K562 (cell line): ENCODE measurements around the gene CORO2A. TPM values are rescaled to one million over a fixed set of nuclear protein-coding genes. Genes with fewer than 3 reads are reported as not detected.

Source experiments
- ATAC-seq: fragments of 200-7000 bp; cut with Tn5 transposase; 3 replicates; pipeline ENCODE4 v1.9.1; 2020; ENCODE audit warnings: moderate library complexity
- BruUV-seq: library from RNA; stranded (reverse); fragments of 400-500 nt; replicated peaks from 2 replicates; lab custom pipeline; 2021; lab: Mats Ljungman, UMichigan
- CTCF ChIA-PET: fragments of 300-600 bp; formaldehyde crosslinking; extraction: SDS; loops from one replicate; lab custom pipeline; 2021; ENCODE audit warnings: low intra/inter-chr PET ratio; lab: Yijun Ruan, JAX
- POLR2A ChIA-PET: fragments of 300-600, 350-650 bp; sonication (Branson Sonifier 250); formaldehyde crosslinking; extraction: SDS; loops from one replicate; lab custom pipeline; 2021; ENCODE audit warnings: antibody characterized with exemption, inconsistent platforms; lab: Yijun Ruan, JAX
- DNase-seq, 4 experiments: peaks; one replicate each; pipeline versions ENCODE4 v3.0.0 to v3.0.0-alpha.2; 2011 to 2018; ENCODE audit warnings: low spot score in 3 of 4, mixed read lengths in 3 of 4; ENCODE audit errors: extremely low read depth in 1 of 4
- FAIRE-seq: peaks from 2 replicates; lab custom pipeline; 2011; peaks lifted over from hg19 to GRCh38; lab: Jason Lieb, UNC
- H2AFZ ChIP-seq: 2 replicates; pipeline ENCODE4 v1.6.0; 2011; ENCODE audit warnings: low read depth, low read length, control low read depth, inconsistent platforms
- H3K27ac ChIP-seq: fragments of 200-600 bp; 3 replicates; pipeline ENCODE4 v1.8.0; 2011; ENCODE audit warnings: low read depth, mild to moderate bottlenecking, control low read depth, inconsistent platforms, low read length, moderate library complexity, mixed read lengths; ENCODE audit errors: extremely low read depth
- H3K27me3 ChIP-seq, 2 experiments: fragments of 300-600 bp in 1 of 2; 2 replicates in 1 of 2; 3 replicates in 1 of 2; pipeline versions ENCODE4 v1.6.0 to v1.8.0; 2011; ENCODE audit warnings: inconsistent platforms in 2 of 2, low read length in 2 of 2, mild to moderate bottlenecking in 1 of 2, mixed read lengths in 1 of 2, moderate library complexity in 1 of 2; ENCODE audit not compliant: control insufficient read depth in 2 of 2, insufficient read depth in 2 of 2
- H3K36me3 ChIP-seq: fragments of 300-600 bp; 3 replicates; pipeline ENCODE4 v1.8.0; 2011; ENCODE audit warnings: mild to moderate bottlenecking, low read length, inconsistent platforms; ENCODE audit not compliant: control insufficient read depth, insufficient read depth
- H3K4me1 ChIP-seq, 2 experiments: fragments of 200-600 bp in 1 of 2; replicated peaks in 1 of 2; 2 replicates in 1 of 2; 3 replicates in 1 of 2; pipeline versions ENCODE4 v1.5.1 to v1.8.0; 2011; ENCODE audit warnings: inconsistent platforms in 2 of 2, low read length in 2 of 2, mild to moderate bottlenecking in 1 of 2, mixed read lengths in 1 of 2, moderate library complexity in 1 of 2; ENCODE audit not compliant: control insufficient read depth in 2 of 2, insufficient read depth in 2 of 2
- H3K4me2 ChIP-seq: 2 replicates; pipeline ENCODE4 v1.6.1; 2011; ENCODE audit warnings: low read length, control low read depth, inconsistent platforms, mixed read lengths; ENCODE audit not compliant: insufficient read depth
- H3K4me3 ChIP-seq: fragments of 200-600 bp; sonication (generic), shearing (Covaris generic); 2 replicates; pipeline ENCODE4 v1.5.1; 2016; ENCODE audit warnings: control low read depth, inconsistent platforms
- H3K79me2 ChIP-seq: fragments of 200-600 bp; 3 replicates; pipeline ENCODE4 v1.8.0; 2011; ENCODE audit warnings: low read length, inconsistent platforms; ENCODE audit not compliant: control insufficient read depth, insufficient read depth
- H3K9ac ChIP-seq, 2 experiments: 2 replicates each; pipeline versions ENCODE4 v1.6.0 to v1.6.1; 2011; ENCODE audit warnings: low read depth in 2 of 2, low read length in 2 of 2, control low read depth in 1 of 2, inconsistent platforms in 1 of 2, mild to moderate bottlenecking in 1 of 2, mixed read lengths in 1 of 2; ENCODE audit not compliant: insufficient read depth in 1 of 2
- H3K9me1 ChIP-seq: one replicate; pipeline ENCODE4 v1.6.0; 2011; ENCODE audit warnings: inconsistent platforms, mild to moderate bottlenecking, low read length, moderate library complexity; ENCODE audit not compliant: control insufficient read depth, insufficient read depth
- H3K9me3 ChIP-seq: replicated peaks from 2 replicates; pipeline ENCODE4 v1.5.1; 2011; ENCODE audit warnings: low read depth, low read length, inconsistent platforms; ENCODE audit not compliant: control insufficient read depth, insufficient read depth
- H4K20me1 ChIP-seq: replicated peaks from 2 replicates; pipeline ENCODE4 v1.6.1; 2011; ENCODE audit warnings: low read length, inconsistent platforms, mixed read lengths; ENCODE audit not compliant: control insufficient read depth, insufficient read depth
- GTF2F1 ChIP-seq: IDR thresholded peaks from 2 replicates; pipeline ENCODE4 v1.6.1; 2011; ENCODE audit warnings: low read depth, low read length, improper control_type of control experiment
- HEY1 ChIP-seq: fragments of 250-450 bp; sonication (Bioruptor Pico); IDR thresholded peaks from 2 replicates; pipeline ENCODE4 v1.5.0; 2020; ENCODE audit warnings: mild to moderate bottlenecking, moderate library complexity, borderline replicate concordance
- NR3C1 ChIP-seq: sonication (generic); formaldehyde crosslinking; IDR thresholded peaks from 2 replicates; pipeline ENCODE4 v1.8.1; 2022; ENCODE audit warnings: missing genetic modification reagents
- SRF ChIP-seq, 2 experiments: fragments of 250-450, 450-650 bp in 1 of 2; sonication (Bioruptor Pico) in 1 of 2; sonication (generic) in 1 of 2; formaldehyde crosslinking; IDR thresholded peaks; 2 replicates each; pipeline versions ENCODE4 v1.5.0 to v1.5.1; 2020 to 2022; ENCODE audit warnings: mild to moderate bottlenecking in 1 of 2, missing genetic modification reagents in 1 of 2
- ZNF165 ChIP-seq: fragments of 250-450 bp; sonication (Bioruptor Pico); IDR thresholded peaks from 2 replicates; pipeline ENCODE4 v1.4.0; 2020; ENCODE audit warnings: borderline replicate concordance
- ZNF778 ChIP-seq: fragments of 450-650 bp; formaldehyde crosslinking; IDR thresholded peaks from 2 replicates; pipeline ENCODE4 v1.4.0; 2020; ENCODE audit warnings: mild to moderate bottlenecking, moderate library complexity
- WGBS: fragments of 100-300 bp; shearing (Covaris generic); methylation state at CpG from one replicate; pipeline ENCODE4 v1.1.6; 2016; ENCODE audit warnings: low coverage, mixed read lengths; ENCODE audit not compliant: insufficient coverage; ENCODE audit errors: missing lambda C conversion rate; 5-methylcytosine and 5-hydroxymethylcytosine counted together
- in situ Hi-C: fragments of 300-500 bp; cut with MboI; formaldehyde crosslinking; loops from 4 replicates; pipeline ENCODE4 v1.15.0; 2018; ENCODE audit warnings: inconsistent platforms, mixed read lengths
- intact Hi-C: fragments of 100-400 bp; cut with micrococcal nuclease; formaldehyde crosslinking; loops from 2 replicates; pipeline ENCODE4 v1.14.2; 2022
- polyA plus RNA-seq, 8 experiments: library from polyadenylated mRNA; depleted of rRNA in 4 of 8; stranded (reverse) in 5 of 8; unstranded in 3 of 8; fragments of >200 nt; fragmentation: Nextera tagmentation in 2 of 8; fragmentation: Illumina TruSeq in 1 of 8; extraction: Ambion mirVana in 2 of 8; extraction: Trizol in 1 of 8; gene quantifications; 2 replicates each; pipeline versions ENCODE4 v1.2.1 to v1.2.3, GENCODE V29; 2011 to 2014; ENCODE audit warnings: inconsistent platforms in 1 of 8, missing spikeins in 1 of 8
- total RNA-seq, 7 experiments: library from RNA; depleted of rRNA in 6 of 7; stranded (reverse); fragments of >200 nt in 6 of 7; fragmentation: Illumina TruSeq in 2 of 7; extraction: Trizol in 2 of 7; gene quantifications; 2 replicates each; pipeline versions ENCODE4 v1.2.1 to v1.2.3, GENCODE V29; 2011 to 2021; ENCODE audit warnings: low replicate concordance in 1 of 7
- TF ChIP-seq, protein P1 (sequence below): sonication (generic); formaldehyde crosslinking; IDR thresholded peaks from 2 replicates; pipeline ENCODE4 v1.8.1; 2023; ENCODE audit warnings: mild to moderate bottlenecking, missing genetic modification reagents
- TF ChIP-seq, protein P2 (sequence below): fragments of 200-800 bp; sonication (Bioruptor generic); IDR thresholded peaks from 2 replicates; pipeline ENCODE4 v1.6.1; 2016; ENCODE audit warnings: missing genetic modification characterization, missing compliant biosample characterization

Gene CORO2A
- total and polyA plus RNA-seq, 9 of the 15 experiments (the other 6 are each of a cell fraction or from before 2014, with no cell fraction given), result 9.5 to 26.6 (median 18.0) TPM

DNA sequence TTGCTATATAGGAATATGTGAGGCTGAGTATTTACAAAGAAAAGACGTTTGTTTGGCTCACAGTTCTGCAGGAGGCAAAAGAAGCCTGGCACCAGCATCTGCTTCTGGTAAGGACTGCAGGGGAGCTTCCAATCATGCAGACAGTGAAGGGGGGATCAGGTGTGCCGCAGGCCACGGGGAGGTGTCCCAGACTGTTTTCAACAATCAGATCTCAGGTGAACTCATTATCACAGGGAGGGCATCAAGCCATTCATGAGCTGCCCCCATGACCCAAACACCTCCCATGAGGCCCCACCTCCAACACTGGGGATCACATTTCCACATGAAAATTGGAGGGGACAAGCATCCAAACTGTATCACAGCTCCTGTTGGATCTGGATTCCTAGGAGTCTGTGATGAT lies 43.0 kb downstream of the CORO2A start:
- ChIA-PET POLR2A (interaction anchor here (0.6 to 0.9 kb wide), 4 partner anchors 8 to 180 kb away, joined by 3 read pairs; no protein-coding TSS in a partner anchor), CTCF (no interaction called here)
- TF ChIP-seq ZNF165, result no peak
- ATAC-seq (no peak), FAIRE-seq (no peak), DNase-seq (no peak)
- H3K4me3 ChIP-seq, result no peak overlapping the region
- H4K20me1 ChIP-seq, result no peaks in the 10 kb centered on the region
- H3K36me3 ChIP-seq, result peaks cover 23% of the 10 kb centered on the region; the same call in 2 of the 3 replicates
- H3K4me2 ChIP-seq, result no peak overlapping the region
- in situ Hi-C loops, result no loop called here
- no peaks in the 10 kb centered on the region for H3K27me3 ChIP-seq
- no peak overlapping the region for H3K9ac ChIP-seq
- no peak overlapping the region for H2AFZ ChIP-seq
- peaks cover 4% of the 10 kb centered on the region for H3K9me1 ChIP-seq
- no peaks in the 10 kb centered on the region for H3K79me2 ChIP-seq
- H3K27ac ChIP-seq, result no peak overlapping the region
- no peaks in the 10 kb centered on the region for H3K9me3 ChIP-seq
- H3K4me1 ChIP-seq, result 0 out of 5 replicates have a peak, but pooled peaks cover 0 to 2% of the 10 kb centered on the region in 2 experiments
- WGBS, result 57% methylated on average over 3 of the region's 3 CpGs
- intact Hi-C loops, result no loop called here
- no TSS peak for BruUV-seq

DNA sequence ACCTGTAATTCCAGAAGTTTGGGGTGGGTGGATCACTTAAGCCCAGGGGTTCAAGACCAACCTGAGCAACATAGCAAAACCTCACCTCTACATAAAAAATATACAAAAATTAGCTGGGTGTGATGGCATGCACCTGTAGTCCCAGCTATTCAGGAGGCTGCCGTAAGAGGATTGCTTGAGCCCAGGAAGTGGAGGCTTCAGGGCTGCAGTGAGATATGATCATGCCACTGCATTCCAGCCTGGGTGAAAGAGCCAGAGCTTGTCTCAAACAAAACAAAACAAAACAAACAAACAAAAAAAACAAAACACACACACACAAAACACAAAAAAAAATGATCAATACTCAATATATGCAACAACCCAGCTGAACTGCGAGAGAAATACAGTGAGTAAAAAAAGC lies 44.0 kb downstream of the CORO2A start:
- no peak overlapping the region for H3K27ac ChIP-seq

More for the DNA sequence above, 44.0 kb downstream of the CORO2A start:
- no TSS peak for BruUV-seq
- Histone ChIP-seq H3K36me3 (peaks cover 24% of the 10 kb centered on the region; the same call in 2 of the 3 replicates), H4K20me1 (no peaks in the 10 kb centered on the region), H3K79me2 (no peaks in the 10 kb centered on the region), H2AFZ (no peak overlapping the region), H3K9me3 (no peaks in the 10 kb centered on the region), H3K9me1 (peaks cover 4% of the 10 kb centered on the region), H3K4me1 (0 out of 5 replicates have a peak, but pooled peaks cover 0 to 2% of the 10 kb centered on the region in 2 experiments), H3K4me2 (no peak overlapping the region), H3K4me3 (no peak overlapping the region), H3K27me3 (no peaks in the 10 kb centered on the region), H3K9ac (no peak overlapping the region)
- 79% methylated on average over 2 of the region's 2 CpGs for WGBS
- DNase-seq, result no peak
- in situ Hi-C loops, result no loop called here
- CTCF ChIA-PET, result no interaction called here
- ATAC-seq, result no peak
- FAIRE-seq, result no peak
- POLR2A ChIA-PET, result interaction anchor here (0.6 to 0.9 kb wide), 2 partner anchors 11 to 909 kb away, joined by 3 read pairs; no protein-coding TSS in a partner anchor
- TF ChIP-seq ZNF778 (CRISPR knock-in tag) (no peak), SRF (CRISPR knock-in tag; IDR thresholded peaks at IDR 0.05) (no peak), GTF2F1 (no peak), HEY1 (CRISPR knock-in tag) (no peak), NR3C1 (CRISPR knock-in tag) (no peak)
- TF ChIP-seq, protein P1, sequence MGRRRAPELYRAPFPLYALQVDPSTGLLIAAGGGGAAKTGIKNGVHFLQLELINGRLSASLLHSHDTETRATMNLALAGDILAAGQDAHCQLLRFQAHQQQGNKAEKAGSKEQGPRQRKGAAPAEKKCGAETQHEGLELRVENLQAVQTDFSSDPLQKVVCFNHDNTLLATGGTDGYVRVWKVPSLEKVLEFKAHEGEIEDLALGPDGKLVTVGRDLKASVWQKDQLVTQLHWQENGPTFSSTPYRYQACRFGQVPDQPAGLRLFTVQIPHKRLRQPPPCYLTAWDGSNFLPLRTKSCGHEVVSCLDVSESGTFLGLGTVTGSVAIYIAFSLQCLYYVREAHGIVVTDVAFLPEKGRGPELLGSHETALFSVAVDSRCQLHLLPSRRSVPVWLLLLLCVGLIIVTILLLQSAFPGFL, result no peak
- TF ChIP-seq, protein P2, sequence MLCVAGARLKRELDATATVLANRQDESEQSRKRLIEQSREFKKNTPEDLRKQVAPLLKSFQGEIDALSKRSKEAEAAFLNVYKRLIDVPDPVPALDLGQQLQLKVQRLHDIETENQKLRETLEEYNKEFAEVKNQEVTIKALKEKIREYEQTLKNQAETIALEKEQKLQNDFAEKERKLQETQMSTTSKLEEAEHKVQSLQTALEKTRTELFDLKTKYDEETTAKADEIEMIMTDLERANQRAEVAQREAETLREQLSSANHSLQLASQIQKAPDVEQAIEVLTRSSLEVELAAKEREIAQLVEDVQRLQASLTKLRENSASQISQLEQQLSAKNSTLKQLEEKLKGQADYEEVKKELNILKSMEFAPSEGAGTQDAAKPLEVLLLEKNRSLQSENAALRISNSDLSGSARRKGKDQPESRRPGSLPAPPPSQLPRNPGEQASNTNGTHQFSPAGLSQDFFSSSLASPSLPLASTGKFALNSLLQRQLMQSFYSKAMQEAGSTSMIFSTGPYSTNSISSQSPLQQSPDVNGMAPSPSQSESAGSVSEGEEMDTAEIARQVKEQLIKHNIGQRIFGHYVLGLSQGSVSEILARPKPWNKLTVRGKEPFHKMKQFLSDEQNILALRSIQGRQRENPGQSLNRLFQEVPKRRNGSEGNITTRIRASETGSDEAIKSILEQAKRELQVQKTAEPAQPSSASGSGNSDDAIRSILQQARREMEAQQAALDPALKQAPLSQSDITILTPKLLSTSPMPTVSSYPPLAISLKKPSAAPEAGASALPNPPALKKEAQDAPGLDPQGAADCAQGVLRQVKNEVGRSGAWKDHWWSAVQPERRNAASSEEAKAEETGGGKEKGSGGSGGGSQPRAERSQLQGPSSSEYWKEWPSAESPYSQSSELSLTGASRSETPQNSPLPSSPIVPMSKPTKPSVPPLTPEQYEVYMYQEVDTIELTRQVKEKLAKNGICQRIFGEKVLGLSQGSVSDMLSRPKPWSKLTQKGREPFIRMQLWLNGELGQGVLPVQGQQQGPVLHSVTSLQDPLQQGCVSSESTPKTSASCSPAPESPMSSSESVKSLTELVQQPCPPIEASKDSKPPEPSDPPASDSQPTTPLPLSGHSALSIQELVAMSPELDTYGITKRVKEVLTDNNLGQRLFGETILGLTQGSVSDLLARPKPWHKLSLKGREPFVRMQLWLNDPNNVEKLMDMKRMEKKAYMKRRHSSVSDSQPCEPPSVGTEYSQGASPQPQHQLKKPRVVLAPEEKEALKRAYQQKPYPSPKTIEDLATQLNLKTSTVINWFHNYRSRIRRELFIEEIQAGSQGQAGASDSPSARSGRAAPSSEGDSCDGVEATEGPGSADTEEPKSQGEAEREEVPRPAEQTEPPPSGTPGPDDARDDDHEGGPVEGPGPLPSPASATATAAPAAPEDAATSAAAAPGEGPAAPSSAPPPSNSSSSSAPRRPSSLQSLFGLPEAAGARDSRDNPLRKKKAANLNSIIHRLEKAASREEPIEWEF, result no peak
- intact Hi-C loops, result no loop called here
